ENCODE measurements around the gene PARD3B. TPM values are rescaled to one million over a fixed set of nuclear protein-coding genes. Genes with fewer than 3 reads are reported as not detected.

The PARD3B gene
- total RNA-seq, 4 donors from 2014 or later = 21.8 to 85.6 (median 36.1) TPM

DNA sequence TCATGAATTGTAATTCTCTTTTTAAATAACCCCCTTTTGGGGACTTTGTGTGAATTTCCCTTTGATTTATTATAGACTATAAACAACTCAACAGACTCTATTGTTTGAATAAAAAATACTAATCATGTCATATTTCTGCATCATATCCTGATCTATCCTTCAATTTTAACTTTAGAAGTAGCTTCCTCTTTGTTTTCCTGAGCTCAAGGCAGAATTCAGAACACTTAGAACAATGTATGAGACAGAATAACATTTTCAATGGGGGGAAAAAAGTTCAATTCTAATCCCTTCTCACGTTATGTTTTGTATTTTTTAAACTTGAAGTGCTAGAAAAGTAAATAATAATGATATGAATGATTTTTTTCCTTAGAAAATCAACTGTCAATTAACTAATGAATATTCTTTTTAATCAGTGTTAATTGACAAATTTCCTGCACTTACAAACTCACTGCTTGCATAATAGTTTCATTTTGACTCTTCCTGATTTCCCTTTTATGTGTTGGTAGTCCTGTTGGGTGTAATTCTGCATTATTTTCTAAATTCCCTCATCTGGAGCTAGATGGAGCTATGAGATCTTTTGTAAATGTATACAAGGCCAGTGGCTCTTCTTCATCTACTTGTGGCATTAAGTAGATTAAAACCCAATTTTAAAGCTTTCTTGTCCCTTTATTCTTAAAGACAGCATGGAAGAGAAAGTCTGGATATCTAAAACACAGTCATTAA lies 326.1 kb downstream of the PARD3B start:
- Histone ChIP-seq H3K4me1 (no peaks in the 10 kb centered on the region), H3K27ac (peak overlapping the region in 1 of 2 donors; percentile 20), H3K36me3 (no peaks in the 10 kb centered on the region), H3K9me3 (no peaks in the 10 kb centered on the region), H3K27me3 (no peaks in the 10 kb centered on the region), H3K4me3 (no peak overlapping the region)
- DNase-seq = no peak
- TF ChIP-seq, protein P1, sequence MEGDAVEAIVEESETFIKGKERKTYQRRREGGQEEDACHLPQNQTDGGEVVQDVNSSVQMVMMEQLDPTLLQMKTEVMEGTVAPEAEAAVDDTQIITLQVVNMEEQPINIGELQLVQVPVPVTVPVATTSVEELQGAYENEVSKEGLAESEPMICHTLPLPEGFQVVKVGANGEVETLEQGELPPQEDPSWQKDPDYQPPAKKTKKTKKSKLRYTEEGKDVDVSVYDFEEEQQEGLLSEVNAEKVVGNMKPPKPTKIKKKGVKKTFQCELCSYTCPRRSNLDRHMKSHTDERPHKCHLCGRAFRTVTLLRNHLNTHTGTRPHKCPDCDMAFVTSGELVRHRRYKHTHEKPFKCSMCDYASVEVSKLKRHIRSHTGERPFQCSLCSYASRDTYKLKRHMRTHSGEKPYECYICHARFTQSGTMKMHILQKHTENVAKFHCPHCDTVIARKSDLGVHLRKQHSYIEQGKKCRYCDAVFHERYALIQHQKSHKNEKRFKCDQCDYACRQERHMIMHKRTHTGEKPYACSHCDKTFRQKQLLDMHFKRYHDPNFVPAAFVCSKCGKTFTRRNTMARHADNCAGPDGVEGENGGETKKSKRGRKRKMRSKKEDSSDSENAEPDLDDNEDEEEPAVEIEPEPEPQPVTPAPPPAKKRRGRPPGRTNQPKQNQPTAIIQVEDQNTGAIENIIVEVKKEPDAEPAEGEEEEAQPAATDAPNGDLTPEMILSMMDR (IDR thresholded peaks at IDR 0.05) = peak; percentile 39 to 57 (median 40)
- TF ChIP-seq POLR2A (IDR thresholded peaks at IDR 0.05) = no peak
- intact Hi-C loops (cut with DNase I; ENCODE audit: low total_unique reads) = no loop called here

DNA sequence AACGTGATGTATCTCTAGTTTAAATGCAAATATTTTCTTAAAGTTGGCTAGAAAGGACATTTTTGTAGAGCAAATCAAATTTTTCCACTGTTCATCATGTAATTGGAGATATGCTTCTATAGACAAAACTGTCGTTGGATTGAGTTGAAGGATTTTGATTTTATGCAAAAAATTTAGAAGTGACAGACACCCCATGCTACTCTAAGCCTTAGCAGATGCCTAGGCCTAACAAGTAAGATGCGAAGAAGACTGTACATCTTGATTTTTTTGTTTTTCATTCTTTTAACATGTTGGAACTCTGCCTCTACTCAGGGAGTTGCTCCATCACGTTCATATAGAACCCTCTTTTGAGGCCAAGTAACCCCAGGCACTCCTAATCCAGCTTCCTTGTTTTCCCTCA lies 331.0 kb downstream of the PARD3B start:
- no peak for DNase-seq
- intact Hi-C loops (cut with DNase I; ENCODE audit: low total_unique reads) = no loop called here
- Histone ChIP-seq H3K9me3 (no peaks in the 10 kb centered on the region), H3K36me3 (no peaks in the 10 kb centered on the region), H3K27me3 (no peaks in the 10 kb centered on the region), H3K27ac (no peak overlapping the region), H3K4me1 (no peaks in the 10 kb centered on the region), H3K4me3 (no peak overlapping the region)
- no peak for TF ChIP-seq POLR2A (IDR thresholded peaks at IDR 0.05)
- TF ChIP-seq, protein P1 (IDR thresholded peaks at IDR 0.05) = no peak

DNA sequence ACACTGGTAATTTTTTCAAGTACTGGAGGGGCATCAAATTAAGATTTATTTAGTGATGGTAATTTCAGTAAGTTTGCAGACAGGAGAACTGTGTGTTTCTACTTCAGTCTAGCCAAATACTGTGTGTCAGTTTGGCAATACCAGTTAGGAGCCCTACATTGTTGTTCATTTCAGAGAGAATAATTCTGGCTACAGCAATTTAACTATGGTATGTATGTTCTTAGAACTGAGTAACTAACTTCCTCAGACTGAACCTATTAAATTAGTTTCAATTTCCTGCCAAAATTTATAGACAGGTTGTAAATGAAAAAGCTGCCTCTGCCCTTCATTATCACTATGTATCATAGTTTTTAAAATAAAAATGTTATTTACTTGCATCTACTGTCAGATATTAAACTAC lies 332.4 kb downstream of the PARD3B start:
- no peak for TF ChIP-seq POLR2A (IDR thresholded peaks at IDR 0.05)
- TF ChIP-seq, protein P1 (IDR thresholded peaks at IDR 0.05) = no peak
- intact Hi-C loops (cut with DNase I; ENCODE audit: low total_unique reads) = no loop called here
- H3K4me3 ChIP-seq = no peak overlapping the region
- no peaks in the 10 kb centered on the region for H3K36me3 ChIP-seq
- DNase-seq = no peak
- H3K4me1 ChIP-seq = no peaks in the 10 kb centered on the region
- no peaks in the 10 kb centered on the region for H3K9me3 ChIP-seq
- no peaks in the 10 kb centered on the region for H3K27me3 ChIP-seq
- no peak overlapping the region for H3K27ac ChIP-seq

DNA sequence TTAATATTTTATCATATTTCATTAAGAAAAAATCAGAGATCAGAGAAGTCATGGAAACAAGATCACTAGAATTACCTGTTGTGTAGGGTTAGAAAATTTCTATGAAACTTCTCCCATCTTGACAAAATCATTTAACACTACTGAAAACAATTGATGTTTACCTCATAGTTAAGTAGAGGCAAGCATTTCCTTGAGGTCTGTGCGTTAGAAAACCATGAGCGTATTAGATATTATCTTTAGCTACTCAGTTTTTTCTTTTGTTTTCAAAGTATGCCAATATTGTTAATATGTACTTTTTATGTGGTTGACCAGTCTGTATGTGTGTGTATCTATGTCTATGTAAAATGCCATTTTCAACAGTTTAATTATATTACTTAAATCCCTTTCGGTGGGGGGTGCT lies 335.7 kb downstream of the PARD3B start:
- TF ChIP-seq, protein P1 (IDR thresholded peaks at IDR 0.05) = no peak
- no peak for TF ChIP-seq POLR2A (IDR thresholded peaks at IDR 0.05)
- Histone ChIP-seq H3K27me3 (no peaks in the 10 kb centered on the region), H3K27ac (no peak overlapping the region), H3K4me1 (no peaks in the 10 kb centered on the region), H3K36me3 (no peaks in the 10 kb centered on the region), H3K9me3 (no peaks in the 10 kb centered on the region), H3K4me3 (no peak overlapping the region)
- intact Hi-C loops (cut with DNase I; ENCODE audit: low total_unique reads) = no loop called here
- DNase-seq = no peak

DNA sequence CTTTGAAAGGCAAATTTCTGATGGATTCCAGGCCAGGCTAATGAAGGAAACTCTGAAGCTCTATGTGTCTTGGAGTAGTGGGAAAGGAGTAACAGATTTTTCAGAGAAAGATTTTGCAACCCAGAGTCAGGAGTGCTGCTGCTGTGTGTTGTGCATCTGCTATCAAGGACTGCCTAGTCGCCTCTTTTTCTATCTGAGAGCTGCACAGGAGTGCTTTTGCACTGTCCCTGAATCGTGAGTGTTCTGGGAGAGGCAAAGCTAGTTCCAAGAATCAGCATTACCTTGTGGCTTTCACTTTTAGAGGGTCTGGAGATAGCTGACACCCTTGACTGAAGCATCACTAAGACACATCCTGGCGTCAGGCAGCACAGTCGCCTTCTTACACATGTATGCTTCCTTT lies 336.4 kb downstream of the PARD3B start:
- no peak overlapping the region for H3K27ac ChIP-seq
- no peak for TF ChIP-seq POLR2A (IDR thresholded peaks at IDR 0.05)
- TF ChIP-seq, protein P1 (IDR thresholded peaks at IDR 0.05) = no peak
- intact Hi-C loops (cut with DNase I; ENCODE audit: low total_unique reads) = no loop called here

More for the DNA sequence above, 336.4 kb downstream of the PARD3B start:
- Histone ChIP-seq H3K4me3 (no peak overlapping the region), H3K36me3 (no peaks in the 10 kb centered on the region), H3K27me3 (no peaks in the 10 kb centered on the region), H3K4me1 (no peaks in the 10 kb centered on the region), H3K9me3 (no peaks in the 10 kb centered on the region)
- DNase-seq = no peak
